Right ventricle myocardium superior (tissue), 1 donor: Measurements from ENCODE around the gene TRAPPC6A. TPM values are rescaled to one million over a fixed set of nuclear protein-coding genes. Genes with fewer than 3 reads are reported as not detected.

ENCODE experiments used
- ATAC-seq: fragments of 200-7000 bp; cut with Tn5 transposase; one replicate; pipeline ENCODE4 v1.9.1; 2020; ENCODE audit warnings: mild to moderate bottlenecking; ENCODE audit not compliant: poor library complexity
- DNase-seq: peaks from one replicate; pipeline ENCODE4 v3.0.0-alpha.2; 2020
- intact Hi-C: fragments of 100-400 bp; cut with DNase I; formaldehyde crosslinking; loops from one replicate; pipeline ENCODE4 v1.11.2; 2022
- total RNA-seq: library from RNA; stranded (reverse); fragmentation: NEBNext Ultra II Directional; extraction: Animal tissue kit (Norgen Biotek cat#: 25700); gene quantifications from one replicate; pipeline ENCODE4 v1.2.1, GENCODE V29; 2021
- donor health status: DM: no; HTN: yes; CAD: no; lungs with severe emphysema.

Gene TRAPPC6A
- total RNA-seq, 1 donor from 2014 or later = 15.0 TPM

GRCh38 chr19:45139286-45140143 lies 38.5 kb downstream of the TRAPPC6A start:
- intact Hi-C loops = no loop called here
- DNase-seq = no peak

GRCh38 chr19:45138303-45138751 lies 39.7 kb downstream of the TRAPPC6A start:
- DNase-seq (no peak), ATAC-seq (no peak)
- intact Hi-C loops = no loop called here

More at GRCh38 chr19:45139286-45140143, 38.5 kb downstream of the TRAPPC6A start:
- no peak for ATAC-seq

GRCh38 chr19:45137179-45137761 lies 40.8 kb downstream of the TRAPPC6A start:
- intact Hi-C loops = no loop called here
- ATAC-seq = peak; percentile 90
- peak; percentile 74 for DNase-seq

GRCh38 chr19:45136507-45137178 lies 41.4 kb downstream of the TRAPPC6A start:
- intact Hi-C loops = no loop called here
- ATAC-seq (no peak), DNase-seq (no peak)

DNA sequence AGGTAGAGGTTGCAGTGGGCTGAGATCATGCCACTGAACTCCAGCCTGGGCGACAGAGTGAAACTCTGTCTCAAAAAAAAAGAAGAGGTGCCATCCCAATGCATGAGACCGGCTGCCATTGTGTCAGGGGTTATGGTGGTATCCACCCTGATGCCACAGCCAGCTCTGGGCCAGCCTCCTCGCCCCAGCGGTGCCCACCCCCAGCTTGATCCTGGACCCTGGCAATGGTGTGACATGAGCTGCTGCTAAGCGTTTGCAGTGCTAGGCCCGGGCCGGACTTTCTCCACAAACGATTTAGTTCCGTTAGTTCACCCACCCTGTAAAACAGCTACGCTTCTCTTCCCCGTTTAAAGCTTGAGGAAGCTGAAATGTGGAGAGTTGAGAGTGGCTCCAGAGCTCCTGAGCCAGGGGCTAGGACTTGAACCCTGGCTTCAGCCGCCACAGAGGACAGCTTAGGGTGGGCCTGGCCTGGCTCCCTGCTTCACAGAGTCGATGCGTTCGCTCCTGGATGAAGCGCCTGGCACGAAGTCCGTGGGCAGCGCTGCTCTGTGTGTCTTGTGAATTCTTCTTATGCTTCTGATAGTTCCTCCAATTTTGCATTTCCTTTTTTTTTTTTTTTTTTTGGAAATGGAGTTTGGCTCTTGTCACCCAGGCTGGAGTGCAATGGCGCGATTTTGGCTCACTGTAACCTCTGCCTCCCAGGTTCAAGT lies 42.7 kb downstream of the TRAPPC6A start:
- DNase-seq (no peak), ATAC-seq (no peak)
- intact Hi-C loops = no loop called here

- ATAC-seq = no peak
- intact Hi-C loops = no loop called here
- no peak for DNase-seq
Measured at GRCh38 chr19:45133661-45134060, 44.4 kb downstream of the TRAPPC6A start.

GRCh38 chr19:45130888-45131615 lies 47.0 kb downstream of the TRAPPC6A start:
- intact Hi-C loops = no loop called here
- no peak for ATAC-seq
- DNase-seq = no peak

- DNase-seq (no peak), ATAC-seq (no peak)
- intact Hi-C loops = no loop called here
Measured at GRCh38 chr19:45130236-45130635, 47.8 kb downstream of the TRAPPC6A start.

GRCh38 chr19:45128806-45129205 lies 49.2 kb downstream of the TRAPPC6A start:
- intact Hi-C loops = no loop called here
- ATAC-seq (no peak), DNase-seq (no peak)

- DNase-seq = no peak
- intact Hi-C loops = no loop called here
- no peak for ATAC-seq
Measured at GRCh38 chr19:45128146-45128545, 49.9 kb downstream of the TRAPPC6A start.

DNA sequence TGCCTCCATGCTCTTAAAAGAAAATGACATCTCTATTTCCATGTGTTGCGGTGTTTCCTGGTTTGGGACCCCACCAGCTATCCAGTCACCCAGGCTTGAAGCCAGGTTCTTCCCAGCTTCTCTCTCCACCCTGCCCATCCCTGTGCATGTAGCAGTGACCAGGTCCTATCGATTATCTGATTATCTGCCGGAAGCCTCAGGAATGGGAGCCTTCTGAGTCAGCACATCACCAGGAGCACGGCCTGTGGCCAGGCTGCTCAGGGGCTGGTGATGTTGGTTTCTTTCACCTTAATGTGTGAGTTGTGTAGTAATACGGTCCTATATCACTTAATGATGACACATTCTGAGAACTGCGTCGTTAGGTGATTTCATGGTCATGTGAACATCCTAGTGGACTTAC lies 51.4 kb downstream of the TRAPPC6A start:
- intact Hi-C loops = no loop called here
- no peak for DNase-seq

GRCh38 chr19:45125975-45126493 lies 52.0 kb downstream of the TRAPPC6A start:
- intact Hi-C loops = no loop called here
- ATAC-seq = peak; percentile 74
- peak; percentile 61 for DNase-seq

More for the DNA sequence above, 51.4 kb downstream of the TRAPPC6A start:
- ATAC-seq = no peak

- no peak for DNase-seq
- intact Hi-C loops = no loop called here
- no peak for ATAC-seq
Measured at GRCh38 chr19:45125360-45125759, 52.7 kb downstream of the TRAPPC6A start.

DNA sequence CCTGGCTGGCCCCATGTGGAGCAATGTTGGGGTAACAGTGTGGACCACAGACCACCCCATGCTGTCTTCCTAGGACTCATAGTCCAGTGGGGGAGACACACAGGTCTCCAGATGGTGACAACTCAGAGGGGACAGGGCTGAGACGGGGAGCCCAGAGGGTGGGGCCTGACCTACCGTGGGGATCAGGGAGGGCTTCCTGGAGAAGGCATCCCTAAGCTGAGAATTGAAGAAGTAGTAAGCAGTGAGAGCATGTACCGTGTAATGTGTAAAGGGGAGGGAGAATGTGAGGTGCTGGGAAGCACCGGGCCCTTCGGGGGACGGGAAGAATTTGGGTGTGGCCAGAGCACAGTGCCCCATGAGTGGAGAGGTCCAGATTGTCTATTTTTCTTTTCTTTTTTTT lies 54.0 kb downstream of the TRAPPC6A start:
- DNase-seq (no peak), ATAC-seq (no peak)
- intact Hi-C loops = no loop called here

DNA sequence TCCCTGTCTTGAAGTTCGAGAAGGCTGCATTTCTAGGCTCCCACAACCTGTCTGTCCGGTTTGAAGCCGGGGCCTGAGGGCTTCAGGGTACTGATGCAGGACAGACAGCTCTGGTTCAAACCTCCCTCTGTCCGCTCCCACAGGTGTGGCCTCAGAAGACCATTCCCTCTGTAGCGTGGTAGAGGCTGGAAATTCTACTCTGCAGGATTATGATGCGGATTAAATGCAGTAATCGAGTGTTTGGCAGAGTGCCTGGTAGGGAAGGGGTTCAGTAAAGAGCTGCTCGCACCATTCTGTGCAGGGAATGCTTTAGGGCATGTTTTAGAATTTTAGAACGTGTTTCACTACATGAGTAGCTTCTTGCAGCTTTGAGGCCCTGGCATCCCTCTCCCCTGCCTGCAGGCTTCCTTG lies 54.6 kb downstream of the TRAPPC6A start:
- ATAC-seq = no peak
- no peak for DNase-seq
- intact Hi-C loops = no loop called here

- intact Hi-C loops = no loop called here
- ATAC-seq (no peak), DNase-seq (no peak)
Measured at GRCh38 chr19:45122832-45123231, 55.2 kb downstream of the TRAPPC6A start.

DNA sequence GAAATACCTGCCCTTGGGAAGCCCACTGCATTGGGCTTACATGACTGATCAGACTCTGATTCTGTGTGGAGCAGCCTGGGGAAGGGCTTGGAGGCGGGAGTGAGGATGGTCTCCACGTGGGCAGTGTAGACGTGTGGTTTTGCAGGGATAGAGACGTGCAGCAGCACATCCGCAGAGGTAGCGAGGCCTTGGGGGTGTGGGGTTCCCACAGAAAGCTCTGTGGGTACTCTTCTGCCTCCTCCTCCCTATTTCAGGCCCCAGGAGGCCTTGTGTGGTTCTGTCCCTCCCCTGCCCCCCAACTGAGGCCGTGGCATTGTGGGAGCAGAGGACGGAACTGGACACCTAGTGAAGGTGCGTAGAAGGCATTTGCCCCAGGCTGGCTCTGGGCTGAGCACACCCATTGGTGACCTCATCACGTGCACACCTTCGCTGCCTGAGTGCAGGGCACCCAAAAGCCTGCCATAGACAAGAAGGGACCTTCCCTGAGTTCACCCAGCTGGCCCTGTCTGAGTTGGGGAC lies 56.2 kb downstream of the TRAPPC6A start:
- intact Hi-C loops = no loop called here
- ATAC-seq = no peak
- DNase-seq = no peak

DNA sequence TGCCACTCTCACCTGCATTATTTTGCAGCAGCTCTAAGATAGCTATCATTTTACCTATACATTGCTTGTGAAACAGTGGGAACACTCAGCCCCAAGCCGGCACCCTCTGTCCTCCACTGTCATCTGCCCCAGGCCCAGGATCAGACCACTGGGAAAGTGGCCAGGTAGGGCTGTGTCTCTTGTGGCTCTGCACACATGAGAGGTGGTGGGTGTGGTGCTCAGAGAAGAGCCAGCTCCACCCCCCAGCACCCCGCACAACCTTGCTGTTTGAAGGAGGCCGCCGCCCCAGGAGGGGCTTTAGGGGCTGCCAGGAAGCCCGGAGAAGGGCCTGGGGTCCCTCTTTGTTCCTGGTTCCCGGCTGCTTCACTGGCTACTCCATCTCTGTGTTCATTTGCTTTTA lies 58.5 kb downstream of the TRAPPC6A start:
- DNase-seq (no peak), ATAC-seq (no peak)
- intact Hi-C loops = no loop called here
